Glomerular visceral epithelial cell (primary cell): Measurements from ENCODE around the gene CTAG1B.
A peak's percentile ranks its signal among the peaks of the same experiment; 100 is the strongest.
"Not testable (repeated sequence)": the region's sequence is repeated elsewhere in the genome, so short reads cannot be mapped to it uniquely, and the experiment has no call there.

Experiments
- DNase-seq: peaks from one replicate; pipeline ENCODE4 v3.0.0-alpha.2; 2016; ENCODE audit errors: extremely low spot score

Gene CTAG1B

DNA sequence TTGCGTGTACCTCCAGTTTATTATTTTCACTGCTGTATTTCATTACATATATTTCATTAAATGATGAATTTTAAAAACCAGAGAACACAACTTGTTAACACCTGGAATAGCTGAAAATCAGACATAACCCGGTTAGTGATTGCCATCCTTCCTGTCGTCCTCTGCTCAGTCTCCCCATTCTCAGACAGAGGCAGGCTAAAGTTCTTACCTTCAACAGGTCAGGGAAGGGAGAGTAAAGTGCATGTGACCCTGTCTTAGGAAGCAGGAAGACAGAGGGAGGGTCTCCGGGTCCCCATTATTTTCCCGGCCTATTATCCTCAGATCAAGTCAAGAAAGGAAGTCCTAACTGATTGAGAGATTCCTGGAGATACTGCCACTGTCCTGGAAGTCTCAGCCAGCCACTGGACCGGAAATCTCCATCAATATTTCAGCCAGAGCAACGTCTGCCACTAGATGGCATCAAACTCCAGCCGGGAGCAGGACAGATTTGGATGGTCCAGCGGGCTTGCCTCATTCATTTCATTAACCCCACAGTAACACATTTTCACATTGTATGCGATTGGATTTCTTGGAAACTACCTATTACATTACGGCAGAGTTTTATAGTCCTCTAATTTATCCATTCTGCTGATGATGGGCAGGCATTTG, 1.8 kb upstream of the CTAG1B start:
- not testable (repeated sequence) for DNase-seq

DNA sequence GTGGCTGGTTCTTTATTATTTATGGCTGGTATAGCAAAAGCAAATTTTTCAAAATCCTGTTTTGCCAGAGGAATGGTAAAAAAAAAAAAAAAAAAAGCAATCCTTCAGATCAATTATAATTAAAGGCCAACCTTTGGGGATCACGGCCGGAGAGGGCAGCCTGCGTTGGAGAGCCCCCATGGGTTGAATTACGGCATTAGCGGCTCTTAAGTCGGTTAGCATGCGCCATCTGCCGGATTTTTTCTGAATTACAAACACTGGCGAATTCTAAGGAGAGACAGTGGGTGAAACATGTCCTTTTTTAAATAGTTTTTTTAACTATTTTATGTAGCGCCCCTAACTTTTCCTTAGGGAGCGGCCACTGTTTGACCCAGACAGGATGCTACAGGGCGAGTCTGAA, 5.5 kb downstream of the CTAG1B start:
- DNase-seq = not testable (repeated sequence)

DNA sequence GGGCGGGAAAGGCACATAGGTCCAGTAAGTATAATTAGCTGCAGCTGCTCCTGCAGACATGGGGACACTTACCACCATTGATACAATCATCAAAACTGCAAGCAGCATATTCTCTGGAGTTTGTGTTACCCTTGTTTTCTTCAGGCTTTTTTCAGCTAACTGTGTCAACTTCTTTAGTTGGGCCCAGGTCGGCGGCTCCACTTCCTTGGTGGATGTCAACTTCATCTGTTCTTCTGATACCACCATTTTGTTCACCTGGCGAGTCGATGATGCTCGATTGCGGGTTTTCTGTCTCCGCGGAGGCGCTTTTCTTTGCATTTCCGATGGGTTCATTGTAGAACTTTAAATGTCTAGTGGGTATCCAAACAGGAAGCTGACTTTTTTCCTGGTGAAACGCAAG, 7.9 kb downstream of the CTAG1B start:
- DNase-seq = not testable (repeated sequence)

DNA sequence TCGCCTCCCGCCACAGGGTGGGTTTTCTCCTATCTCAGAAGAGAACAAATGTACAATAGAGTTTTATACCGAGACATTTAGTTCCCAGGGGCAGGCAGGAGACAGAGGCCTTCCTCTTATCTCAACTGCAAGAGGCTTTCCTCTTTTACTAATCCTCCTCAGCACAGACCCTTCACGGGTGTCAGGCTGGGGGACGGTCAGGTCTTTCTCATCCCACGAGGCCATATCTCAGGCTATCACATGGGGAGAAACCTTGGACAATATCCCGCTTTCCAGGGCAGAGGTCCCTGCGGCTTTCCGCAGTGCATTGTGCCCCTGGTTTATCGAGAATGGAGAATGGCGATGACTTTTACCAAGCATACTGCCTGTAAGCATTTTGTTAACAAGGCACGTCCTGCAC, 10.3 kb downstream of the CTAG1B start:
- not testable (repeated sequence) for DNase-seq

DNA sequence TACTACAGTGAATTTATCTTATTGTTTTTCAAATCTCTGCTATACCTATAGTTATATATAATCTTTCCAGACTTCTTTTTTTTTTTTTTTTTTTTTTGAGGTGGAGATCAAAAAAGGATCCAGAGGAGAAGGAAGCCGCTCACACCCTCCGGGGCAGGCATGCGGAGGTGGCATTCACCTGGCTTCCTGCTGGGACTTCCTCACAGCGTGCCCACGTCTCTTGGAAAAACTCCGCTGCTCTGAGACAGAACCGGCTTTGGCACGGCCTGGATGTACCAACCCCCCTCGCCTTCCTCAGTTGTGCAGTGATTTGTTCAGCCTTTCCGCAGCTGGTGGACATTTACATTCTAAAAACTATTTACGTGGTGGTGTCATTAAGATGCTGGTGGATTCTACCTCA, 11.1 kb downstream of the CTAG1B start:
- DNase-seq = not testable (repeated sequence)

DNA sequence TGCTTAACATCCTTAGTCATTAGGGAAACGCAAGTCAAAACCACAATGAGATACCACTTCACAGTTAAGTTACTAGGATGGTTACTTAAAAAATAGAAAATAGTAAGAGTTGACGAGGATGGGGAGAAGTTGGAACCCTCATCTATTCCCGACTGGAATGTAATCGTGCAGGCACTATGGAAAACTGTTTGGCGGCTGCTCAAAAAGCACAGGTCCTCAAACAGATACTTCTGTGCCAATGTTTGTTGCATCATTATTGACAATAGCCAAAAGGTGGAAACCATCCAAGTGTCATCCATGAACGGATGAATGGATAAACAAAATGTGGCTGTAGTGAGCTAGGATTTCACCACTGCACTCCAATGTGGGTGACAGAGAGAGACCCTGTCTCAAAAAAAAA, 11.7 kb downstream of the CTAG1B start:
- no peak for DNase-seq

DNA sequence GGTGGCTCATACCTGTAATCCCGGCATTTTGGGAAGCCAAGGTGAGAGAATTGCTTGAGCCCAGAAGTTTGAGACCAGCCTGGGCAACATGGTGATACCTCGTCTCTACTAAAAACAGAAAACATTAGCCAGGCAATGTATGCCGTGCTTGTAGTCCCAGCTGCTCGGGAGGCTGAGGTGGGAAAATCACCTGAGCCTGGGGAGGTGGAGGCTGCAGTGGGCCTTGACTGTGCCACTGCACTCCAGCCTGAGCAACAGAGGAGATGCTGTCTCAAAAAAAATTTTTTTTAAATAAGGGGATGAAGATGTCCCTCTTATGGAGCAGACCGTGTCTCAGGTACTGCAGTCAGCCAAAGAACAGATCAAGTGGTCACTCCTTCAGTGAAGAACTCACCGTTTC, 13.5 kb downstream of the CTAG1B start:
- no peak for DNase-seq

DNA sequence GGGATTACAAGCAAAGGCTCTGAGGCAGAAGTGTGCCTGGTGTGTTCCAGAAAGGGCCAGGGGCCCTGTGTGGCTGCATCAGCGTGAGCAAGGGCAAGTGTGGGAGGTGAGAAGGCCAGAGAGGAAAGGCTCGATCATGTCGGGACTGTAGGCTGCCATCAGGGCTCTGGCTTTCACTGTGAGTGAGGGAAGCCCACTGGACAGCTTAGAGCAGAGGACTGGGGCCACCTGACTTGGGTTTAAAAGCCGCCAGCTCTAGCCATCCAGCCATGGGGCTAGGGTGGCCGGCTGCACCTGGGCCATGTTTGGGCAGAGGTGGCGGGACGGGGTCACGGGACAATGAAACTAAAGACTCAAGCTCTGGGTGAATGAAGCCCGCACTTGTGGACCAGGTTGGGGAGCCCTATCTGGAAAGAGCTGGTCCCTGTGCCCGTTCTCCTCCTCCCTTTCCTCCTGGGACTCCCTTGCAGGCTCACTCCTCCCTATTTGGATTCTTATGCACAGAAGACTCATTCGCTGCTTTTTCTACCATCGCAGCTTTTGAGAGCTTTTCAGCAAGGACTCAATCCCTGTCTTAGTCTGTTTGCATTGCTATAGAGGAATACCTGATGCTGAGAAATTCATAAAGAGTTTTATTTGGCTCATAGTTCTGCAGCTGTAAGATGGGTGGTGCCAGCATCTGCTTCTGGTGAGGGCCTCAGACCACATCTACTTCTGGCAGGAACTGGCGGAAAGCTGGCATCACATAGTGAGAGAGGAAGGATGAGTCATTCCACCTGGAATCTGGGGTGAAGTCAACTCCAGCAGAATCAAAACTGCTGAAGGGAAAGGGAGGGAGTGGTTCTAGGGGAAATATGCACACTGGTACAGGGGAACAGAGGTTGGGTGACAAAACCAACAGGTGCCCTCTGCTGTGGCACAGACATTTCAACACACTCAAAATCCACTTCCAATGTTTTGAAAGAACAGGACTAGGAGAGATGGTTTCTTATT, 15.3 kb downstream of the CTAG1B start:
- peak; percentile 79 for DNase-seq

DNA sequence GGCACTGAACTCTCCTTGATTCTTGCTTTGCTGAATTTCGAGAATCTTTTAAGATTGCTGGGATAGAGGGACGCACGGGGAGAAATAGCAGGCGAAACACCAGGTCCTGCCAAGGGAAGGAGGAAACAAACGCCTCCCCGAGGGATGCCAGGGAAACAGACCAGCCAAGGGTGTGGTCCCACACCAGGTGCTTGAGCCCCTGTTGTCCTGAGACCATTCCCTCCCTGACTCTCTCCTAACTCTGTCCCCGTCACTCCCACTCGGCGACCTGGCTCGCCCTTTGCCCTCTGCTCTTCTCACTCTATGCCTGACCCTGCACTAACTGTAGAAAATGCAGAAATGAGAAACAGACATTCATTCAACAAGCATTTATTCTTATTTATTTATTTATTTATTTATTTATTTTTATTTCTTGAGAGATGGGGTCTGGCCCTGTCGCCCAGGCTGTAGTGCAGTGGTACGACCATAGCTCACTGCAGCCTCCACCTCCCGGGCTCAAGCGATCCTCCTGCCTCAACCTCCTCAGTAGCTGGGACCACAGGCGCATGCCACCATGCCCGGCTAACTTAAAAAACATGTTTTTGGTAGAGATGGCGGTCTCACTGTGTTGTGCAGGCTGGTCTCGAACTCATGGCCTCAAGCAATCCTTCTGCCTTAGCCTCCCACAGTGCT, 16.2 kb downstream of the CTAG1B start:
- DNase-seq = no peak

DNA sequence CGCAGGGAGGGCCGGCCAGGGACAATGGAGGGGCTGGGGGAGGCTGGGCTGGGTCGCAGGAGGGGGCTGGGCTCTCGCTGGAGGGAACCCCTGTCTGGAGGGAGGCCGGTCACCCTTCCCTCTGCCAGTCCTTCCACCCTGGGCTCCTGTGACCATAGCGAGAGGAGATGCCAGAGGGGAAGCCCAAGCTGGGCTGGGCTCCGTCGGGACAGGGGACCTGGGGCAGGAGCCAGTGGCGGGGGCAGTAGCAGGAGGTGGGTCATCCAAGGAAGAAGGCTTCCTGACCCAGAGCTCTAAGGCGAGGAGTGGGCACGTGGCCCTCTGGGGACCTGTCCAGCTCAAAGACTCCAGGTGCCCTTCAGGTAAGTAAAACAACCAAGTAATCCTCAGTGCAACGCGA, 16.9 kb downstream of the CTAG1B start:
- no peak for DNase-seq

DNA sequence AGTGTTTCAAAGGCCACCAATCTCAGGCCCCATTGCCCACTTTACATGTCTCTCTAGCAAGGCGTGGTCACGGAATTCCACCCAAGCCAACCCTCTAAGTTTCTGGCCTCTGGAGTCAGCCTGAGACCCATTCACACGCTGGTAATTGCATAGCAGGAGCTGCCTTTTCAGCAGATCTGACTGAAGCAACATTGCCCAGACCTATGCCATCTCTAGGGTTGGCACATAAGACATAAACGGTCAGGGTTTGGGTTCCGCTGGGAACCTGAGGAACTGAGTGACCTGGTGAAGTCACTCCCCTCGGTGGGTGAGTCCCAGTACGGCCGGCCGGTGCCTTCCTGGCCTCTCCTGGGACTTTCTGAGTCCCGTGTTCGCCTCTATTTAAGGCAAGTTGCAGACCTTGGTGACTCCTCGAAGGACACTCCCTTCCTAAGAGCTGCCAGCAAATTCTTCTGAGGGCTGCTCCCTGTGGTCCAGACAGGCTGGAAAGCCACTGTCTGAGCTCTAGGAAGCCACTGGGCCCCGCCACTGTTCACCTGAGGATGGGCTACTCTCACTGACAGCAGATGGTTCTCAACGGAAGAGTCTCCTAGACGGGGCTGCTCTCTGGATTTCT, 18.2 kb downstream of the CTAG1B start:
- DNase-seq = peak; percentile 53

DNA sequence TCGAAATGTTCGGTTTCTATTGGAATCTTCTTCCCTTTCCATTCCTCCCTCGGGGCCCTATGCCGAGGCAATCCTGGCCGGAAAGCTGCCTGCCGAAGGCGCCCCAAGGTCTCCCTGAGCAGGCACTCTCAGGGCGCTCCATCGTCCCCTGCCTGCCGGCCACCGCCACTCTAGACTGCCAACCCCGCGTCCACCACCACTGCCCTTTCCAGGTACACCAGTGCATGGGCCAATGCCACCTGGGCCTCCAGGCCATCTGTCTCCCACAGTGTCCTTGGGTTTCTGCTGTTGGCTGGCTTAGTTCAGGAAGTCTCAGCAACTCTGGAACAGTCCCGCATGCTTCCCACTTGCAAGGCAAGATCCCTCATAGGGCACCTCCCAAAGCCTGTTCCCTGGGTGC, 19.6 kb downstream of the CTAG1B start:
- no peak for DNase-seq

DNA sequence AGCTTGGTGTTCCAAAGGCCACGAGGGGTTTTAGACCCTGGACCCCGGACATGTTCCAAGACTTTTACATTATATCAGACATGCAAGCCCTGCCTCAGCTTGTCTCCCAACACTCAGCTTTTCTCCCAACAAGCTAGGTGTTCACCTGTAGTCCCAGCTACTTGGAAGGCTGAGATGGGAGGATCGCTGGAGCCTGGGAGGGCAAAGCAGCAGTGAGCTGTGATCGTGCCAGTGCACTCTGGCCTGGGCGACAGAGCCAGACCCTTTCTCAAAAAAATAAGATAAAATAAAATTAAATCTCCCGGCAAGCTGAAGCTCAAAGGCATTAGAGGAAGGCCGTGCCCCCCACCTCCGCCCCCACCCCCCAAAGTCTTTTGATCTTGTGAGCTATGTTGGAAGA, 20.4 kb downstream of the CTAG1B start:
- DNase-seq = no peak

DNA sequence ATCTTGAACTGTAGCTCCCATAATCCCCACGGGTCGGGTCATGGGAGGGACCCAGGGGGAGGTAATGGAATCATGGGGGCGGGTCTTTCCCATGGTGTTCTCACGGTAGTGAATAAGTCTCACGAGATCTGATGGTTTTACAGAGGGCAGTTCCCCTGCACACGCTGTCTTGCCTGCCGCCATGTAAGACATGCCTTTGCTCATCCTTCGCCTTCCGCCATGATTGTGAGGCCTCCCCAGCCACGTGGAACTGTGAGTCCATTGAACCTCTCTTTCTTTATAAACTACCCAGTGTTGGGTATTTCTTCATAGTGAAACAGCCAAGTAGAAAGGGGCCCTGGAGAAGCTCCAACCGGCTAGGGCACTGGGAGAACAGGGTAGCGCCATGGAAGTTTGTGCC, 21.9 kb downstream of the CTAG1B start:
- DNase-seq = no peak

DNA sequence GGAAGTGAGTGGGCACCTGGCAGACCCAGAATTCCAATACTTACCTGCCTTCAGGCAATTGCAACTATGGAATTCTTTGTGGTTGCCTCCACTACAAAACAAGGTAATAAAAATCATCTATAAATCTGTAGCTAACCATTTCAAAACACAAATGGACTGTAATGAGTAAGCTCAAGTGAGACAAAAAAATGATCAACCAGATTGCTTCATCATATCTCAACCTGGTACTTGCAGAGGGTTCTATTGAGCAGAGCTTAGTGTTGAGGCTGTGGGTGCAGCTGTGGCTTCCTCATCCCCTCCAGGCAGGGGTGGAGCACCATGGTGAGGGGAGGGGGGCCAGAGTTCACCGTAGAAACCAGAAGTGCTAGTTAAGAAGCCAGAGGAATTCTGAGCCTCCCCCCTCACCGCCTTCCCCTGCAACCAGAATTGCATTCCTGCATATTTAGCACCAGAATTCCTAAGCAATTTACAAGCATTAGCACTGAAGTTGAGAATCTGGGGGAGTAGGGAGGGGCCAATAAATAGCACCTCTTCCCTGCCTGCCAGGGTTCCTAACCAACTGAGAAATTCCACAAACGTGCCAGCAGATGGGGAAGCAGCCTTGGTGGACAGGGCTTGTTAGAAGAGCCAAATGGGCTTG, 22.7 kb downstream of the CTAG1B start:
- peak; percentile 87 for DNase-seq

DNA sequence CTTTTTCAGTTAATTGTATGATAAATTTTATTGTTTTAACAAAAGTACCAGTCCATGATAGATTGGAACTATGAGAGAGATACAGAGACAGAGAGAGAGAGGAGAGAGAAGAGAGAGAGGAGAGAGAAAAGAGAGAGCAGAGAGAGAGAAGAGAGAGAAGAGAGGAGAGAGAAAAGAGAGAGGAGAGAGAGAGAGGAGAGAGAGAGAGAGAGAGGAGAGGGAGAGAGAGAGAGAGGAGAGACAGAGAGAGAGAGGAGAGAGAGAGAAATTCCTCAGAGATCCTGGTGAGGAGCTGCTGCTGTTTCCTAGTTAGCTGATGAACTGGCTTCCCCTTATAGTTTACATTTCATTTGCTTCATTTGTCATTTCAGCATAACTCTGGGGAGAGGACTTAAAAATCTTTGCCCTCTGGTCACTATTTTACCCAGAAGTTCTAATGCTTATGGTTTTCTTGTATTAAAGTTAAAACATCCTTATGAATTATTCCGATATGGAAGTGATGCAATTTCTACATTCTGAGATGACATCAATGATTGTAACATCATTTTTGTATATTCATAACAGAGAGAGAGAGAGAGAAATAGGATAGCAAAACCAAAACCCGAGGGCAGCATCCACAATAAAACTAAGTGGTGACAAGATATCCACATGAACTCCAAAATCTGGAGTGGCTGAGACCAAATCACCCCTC, 23.4 kb downstream of the CTAG1B start:
- no peak for DNase-seq

DNA sequence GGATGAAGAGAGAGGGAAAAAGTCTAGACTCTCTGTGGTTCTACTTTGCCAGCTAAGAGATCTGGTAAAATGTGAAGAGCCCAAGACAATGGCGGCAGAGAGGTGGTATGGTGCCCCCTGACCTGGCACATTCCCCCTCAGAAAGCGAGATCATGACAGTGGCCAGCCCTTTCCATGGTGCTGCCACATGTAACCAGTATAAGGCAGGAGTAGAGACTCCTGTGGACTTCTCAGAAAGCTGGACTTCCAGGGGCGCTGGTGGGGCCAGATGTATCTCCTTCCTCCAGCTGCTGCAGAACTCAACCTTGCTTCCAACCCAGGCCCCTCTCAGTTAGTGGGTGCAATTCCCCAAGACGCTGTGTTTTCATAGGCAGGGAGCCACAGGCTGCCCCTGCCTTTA, 24.6 kb downstream of the CTAG1B start:
- no peak for DNase-seq

DNA sequence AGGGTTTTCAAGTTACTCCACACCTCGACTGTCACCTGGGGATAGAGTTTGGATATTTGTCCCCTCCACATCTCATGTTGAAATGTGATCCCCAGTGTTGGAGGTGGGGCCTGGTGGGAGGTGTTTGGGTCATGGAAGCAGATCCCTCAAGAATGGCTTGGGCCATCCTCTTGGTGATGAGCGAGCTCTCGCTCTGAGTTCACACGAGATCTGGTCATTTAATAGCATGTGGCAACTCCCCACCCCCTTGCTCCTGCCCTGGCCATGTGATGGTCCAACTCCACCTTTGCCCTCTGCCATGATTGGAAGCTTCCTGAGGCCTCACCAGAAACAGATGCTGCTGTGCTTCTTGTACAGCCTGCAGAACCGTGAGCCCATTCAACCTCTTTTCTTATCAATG, 25.9 kb downstream of the CTAG1B start:
- DNase-seq = no peak

DNA sequence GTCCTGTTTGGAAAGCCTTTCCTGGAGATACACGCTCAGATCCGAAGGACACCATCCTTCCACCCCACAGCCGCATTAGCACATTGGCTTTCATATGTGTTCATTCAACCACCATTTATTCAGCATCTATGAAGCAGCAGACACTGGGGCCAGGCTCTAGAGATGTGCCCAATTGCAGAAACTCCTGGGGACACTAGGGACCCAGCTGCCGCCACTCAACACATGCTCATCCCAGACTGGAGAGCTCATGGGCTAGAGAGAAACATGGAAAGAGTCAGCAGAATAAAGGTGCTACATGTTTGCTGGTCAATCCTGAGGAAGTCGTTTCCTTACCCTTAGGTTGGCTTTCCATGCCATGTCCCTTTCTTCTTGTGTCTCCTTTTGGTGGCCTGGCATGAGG, 26.6 kb downstream of the CTAG1B start:
- no peak for DNase-seq

DNA sequence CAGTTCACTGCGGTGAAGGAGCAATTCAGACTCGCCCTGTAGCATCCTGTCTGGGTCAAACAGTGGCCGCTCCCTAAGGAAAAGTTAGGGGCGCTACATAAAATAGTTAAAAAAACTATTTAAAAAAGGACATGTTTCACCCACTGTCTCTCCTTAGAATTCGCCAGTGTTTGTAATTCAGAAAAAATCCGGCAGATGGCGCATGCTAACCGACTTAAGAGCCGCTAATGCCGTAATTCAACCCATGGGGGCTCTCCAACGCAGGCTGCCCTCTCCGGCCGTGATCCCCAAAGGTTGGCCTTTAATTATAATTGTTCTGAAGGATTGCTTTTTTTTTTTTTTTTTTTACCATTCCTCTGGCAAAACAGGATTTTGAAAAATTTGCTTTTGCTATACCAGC, 28.7 kb downstream of the CTAG1B start:
- not testable (repeated sequence) for DNase-seq

DNA sequence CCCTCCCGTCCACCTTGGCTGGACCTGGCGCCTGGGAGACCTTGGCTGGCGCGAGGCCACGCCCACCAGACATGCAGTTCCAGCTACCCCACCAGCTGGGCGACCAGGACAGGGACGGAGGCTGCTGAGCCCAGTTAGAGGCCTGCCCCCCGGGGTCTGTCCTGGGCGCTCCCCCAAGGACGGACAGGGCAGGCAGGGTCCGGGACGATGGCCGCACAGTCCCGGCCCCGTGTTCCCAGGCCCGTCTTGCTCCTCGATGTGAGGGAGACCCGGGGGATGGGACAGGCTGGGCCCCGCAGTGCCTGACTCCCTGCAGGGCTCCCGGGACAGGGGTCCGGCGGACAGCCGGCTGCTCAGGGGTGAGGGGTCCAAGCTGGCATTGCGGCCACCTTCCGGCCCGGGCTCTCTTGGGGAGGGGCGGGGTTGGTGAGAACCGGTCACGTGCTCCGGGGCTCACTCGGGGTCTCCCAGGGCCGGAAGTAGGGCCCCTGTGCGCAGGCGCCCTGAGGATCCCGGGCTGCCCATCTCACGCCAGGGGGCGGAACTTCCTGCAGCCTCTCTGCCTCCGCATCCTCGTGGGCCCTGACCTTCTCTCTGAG, 34.4 kb downstream of the CTAG1B start, which contains the start of gene CTAG1A:
Gene CTAG1A, plus strand, starts transcription at position 549 of the 599 bp plus-strand sequence. CDS start 74 bp downstream, outside the sequence.
- DNase-seq = not testable (repeated sequence)
